ENCODE measurements around the gene TEDDM1.

Gene TEDDM1

GRCh38 chr1:182408435-182409075 lies 8.1 kb upstream of the TEDDM1 start:
- no peak for DNase-seq (ENCODE audit: low read depth)
- H3K4me3 ChIP-seq (replicated peaks; ENCODE audit: low read depth, low read length), result no peak overlapping the region
- no peak for TF ChIP-seq CTCF (IDR thresholded peaks at IDR 0.05; ENCODE audit: low read length, missing control alignments)

- no peak overlapping the region for H3K4me3 ChIP-seq (replicated peaks; ENCODE audit: low read depth, low read length)
- no peak for TF ChIP-seq CTCF (IDR thresholded peaks at IDR 0.05; ENCODE audit: low read length, missing control alignments)
- DNase-seq (ENCODE audit: low read depth), result no peak
These were observed 7.3 kb upstream of the TEDDM1 start for GRCh38 chr1:182407724-182408123.

- no peak for TF ChIP-seq CTCF (IDR thresholded peaks at IDR 0.05; ENCODE audit: low read length, missing control alignments)
These were observed 5.5 kb upstream of the TEDDM1 start for GRCh38 chr1:182406012-182406411.

GRCh38 chr1:182405578-182405977 lies 5.1 kb upstream of the TEDDM1 start:
- TF ChIP-seq CTCF (IDR thresholded peaks at IDR 0.05; ENCODE audit: low read length, missing control alignments), result no peak
- no peak for DNase-seq (ENCODE audit: low read depth)
- no peak overlapping the region for H3K4me3 ChIP-seq (replicated peaks; ENCODE audit: low read depth, low read length)

More at GRCh38 chr1:182406012-182406411, 5.5 kb upstream of the TEDDM1 start:
- DNase-seq (ENCODE audit: low read depth), result no peak
- no peak overlapping the region for H3K4me3 ChIP-seq (replicated peaks; ENCODE audit: low read depth, low read length)

- DNase-seq (ENCODE audit: low read depth), result no peak
- no peak overlapping the region for H3K4me3 ChIP-seq (replicated peaks; ENCODE audit: low read depth, low read length)
- TF ChIP-seq CTCF (IDR thresholded peaks at IDR 0.05; ENCODE audit: low read length, missing control alignments), result no peak
These were observed 4.3 kb upstream of the TEDDM1 start for GRCh38 chr1:182404781-182405180.

GRCh38 chr1:182397653-182398393 lies 2.6 kb downstream of the TEDDM1 start:
- no peak for TF ChIP-seq CTCF (IDR thresholded peaks at IDR 0.05; ENCODE audit: low read length, missing control alignments)
- no peak for DNase-seq (ENCODE audit: low read depth)
- no peak overlapping the region for H3K4me3 ChIP-seq (replicated peaks; ENCODE audit: low read depth, low read length)

Data from fibroblast of pulmonary artery (primary cell).